ENCODE data around the gene OXA1L.

The OXA1L gene

GRCh38 chr14:22767323-22767589, 768 bp downstream of the OXA1L start:
- no peaks in the 10 kb centered on the region for H3K36me3 ChIP-seq (replicated peaks; ENCODE audit: insufficient read depth, low read length)
- no peak overlapping the region for H3K27ac ChIP-seq (ENCODE audit: low read length)

GRCh38 chr14:22768947-22769346, 2.5 kb downstream of the OXA1L start:
- Histone ChIP-seq H3K27ac (ENCODE audit: low read length) (no peak overlapping the region), H3K9me2 (replicated peaks; ENCODE audit: insufficient read depth, low read length) (no peaks in the 10 kb centered on the region), H3K79me2 (ENCODE audit: low read length) (peaks cover 28% of the 10 kb centered on the region), H3K9ac (ENCODE audit: low read length) (no peak overlapping the region), H3K9me3 (replicated peaks; ENCODE audit: insufficient read depth, low read length) (no peaks in the 10 kb centered on the region), H3K4me3 (ENCODE audit: low read length) (no peak overlapping the region), H2AFZ (ENCODE audit: low read length) (no peak overlapping the region), H4K20me1 (ENCODE audit: insufficient read depth, low read length) (no peaks in the 10 kb centered on the region), H3K27me3 (replicated peaks; ENCODE audit: insufficient read depth, low read length) (no peaks in the 10 kb centered on the region), H3K4me1 (ENCODE audit: low read length) (peaks cover 7% of the 10 kb centered on the region; the same call in 1 of the 2 replicates), H3K36me3 (replicated peaks; ENCODE audit: insufficient read depth, low read length) (no peaks in the 10 kb centered on the region), H3K4me2 (ENCODE audit: low read depth, low read length) (no peak overlapping the region), H3F3A (ENCODE audit: insufficient read depth, low read length) (no peaks in the 10 kb centered on the region)
- no peak for TF ChIP-seq EZH2 (optimal IDR thresholded peaks at IDR 0.05; ENCODE audit: low read depth, low read length)
- TF ChIP-seq EZH2phosphoT487 (IDR thresholded peaks at IDR 0.05; ENCODE audit: low read length) = no peak
- TF ChIP-seq CTCF (IDR thresholded peaks at IDR 0.05; ENCODE audit: low read length) = no peak
- DNase-seq = no peak

More at GRCh38 chr14:22767323-22767589, 768 bp downstream of the OXA1L start:
- DNase-seq = no peak
- Histone ChIP-seq H3F3A (ENCODE audit: insufficient read depth, low read length) (no peaks in the 10 kb centered on the region), H3K4me1 (ENCODE audit: low read length) (peaks cover 7% of the 10 kb centered on the region; the same call in 1 of the 2 replicates), H2AFZ (ENCODE audit: low read length) (no peak overlapping the region; the same call in 1 of the 2 replicates), H3K4me2 (ENCODE audit: low read depth, low read length) (peak overlapping the region; percentile 78), H3K27me3 (replicated peaks; ENCODE audit: insufficient read depth, low read length) (no peaks in the 10 kb centered on the region), H3K9me3 (replicated peaks; ENCODE audit: insufficient read depth, low read length) (no peaks in the 10 kb centered on the region), H4K20me1 (ENCODE audit: insufficient read depth, low read length) (no peaks in the 10 kb centered on the region), H3K4me3 (ENCODE audit: low read length) (peak overlapping the region; percentile 95), H3K9me2 (replicated peaks; ENCODE audit: insufficient read depth, low read length) (no peaks in the 10 kb centered on the region), H3K9ac (ENCODE audit: low read length) (peak overlapping the region; percentile 92), H3K79me2 (ENCODE audit: low read length) (peaks cover 28% of the 10 kb centered on the region)
- no peak for TF ChIP-seq CTCF (IDR thresholded peaks at IDR 0.05; ENCODE audit: low read length)
- TF ChIP-seq EZH2phosphoT487 (IDR thresholded peaks at IDR 0.05; ENCODE audit: low read length) = no peak
- no peak for TF ChIP-seq EZH2 (optimal IDR thresholded peaks at IDR 0.05; ENCODE audit: low read depth, low read length)

- TF ChIP-seq EZH2phosphoT487 (IDR thresholded peaks at IDR 0.05; ENCODE audit: low read length) = no peak
- TF ChIP-seq CTCF (IDR thresholded peaks at IDR 0.05; ENCODE audit: low read length) = no peak
- no peak for TF ChIP-seq EZH2 (optimal IDR thresholded peaks at IDR 0.05; ENCODE audit: low read depth, low read length)
- H3K79me2 ChIP-seq (ENCODE audit: low read length) = peaks cover 28% of the 10 kb centered on the region
- peaks cover 7% of the 10 kb centered on the region; the same call in 1 of the 2 replicates for H3K4me1 ChIP-seq (ENCODE audit: low read length)
- no peaks in the 10 kb centered on the region for H3K36me3 ChIP-seq (replicated peaks; ENCODE audit: insufficient read depth, low read length)
- H2AFZ ChIP-seq (ENCODE audit: low read length) = no peak overlapping the region
- H3K27me3 ChIP-seq (replicated peaks; ENCODE audit: insufficient read depth, low read length) = no peaks in the 10 kb centered on the region
- no peak overlapping the region for H3K9ac ChIP-seq (ENCODE audit: low read length)
- H3K9me3 ChIP-seq (replicated peaks; ENCODE audit: insufficient read depth, low read length) = no peaks in the 10 kb centered on the region
- H3K9me2 ChIP-seq (replicated peaks; ENCODE audit: insufficient read depth, low read length) = no peaks in the 10 kb centered on the region
- no peak overlapping the region for H3K27ac ChIP-seq (ENCODE audit: low read length)
- H3K4me2 ChIP-seq (ENCODE audit: low read depth, low read length) = no peak overlapping the region
- no peak for DNase-seq
- no peak overlapping the region for H3K4me3 ChIP-seq (ENCODE audit: low read length)
- no peaks in the 10 kb centered on the region for H4K20me1 ChIP-seq (ENCODE audit: insufficient read depth, low read length)
- no peaks in the 10 kb centered on the region for H3F3A ChIP-seq (ENCODE audit: insufficient read depth, low read length)
These were observed 2.9 kb downstream of the OXA1L start for GRCh38 chr14:22769369-22769768.

All from MM.1S (cell line).